Measurements from ENCODE around the gene PF4V1. TPM values are rescaled to one million over a fixed set of nuclear protein-coding genes. Genes with fewer than 3 reads are reported as not detected.
A peak's percentile ranks its signal among the peaks of the same experiment; 100 is the strongest.

PF4V1 gene
- total and polyA plus RNA-seq, 4 donors, result 0.38 TPM; not detected in 3

DNA sequence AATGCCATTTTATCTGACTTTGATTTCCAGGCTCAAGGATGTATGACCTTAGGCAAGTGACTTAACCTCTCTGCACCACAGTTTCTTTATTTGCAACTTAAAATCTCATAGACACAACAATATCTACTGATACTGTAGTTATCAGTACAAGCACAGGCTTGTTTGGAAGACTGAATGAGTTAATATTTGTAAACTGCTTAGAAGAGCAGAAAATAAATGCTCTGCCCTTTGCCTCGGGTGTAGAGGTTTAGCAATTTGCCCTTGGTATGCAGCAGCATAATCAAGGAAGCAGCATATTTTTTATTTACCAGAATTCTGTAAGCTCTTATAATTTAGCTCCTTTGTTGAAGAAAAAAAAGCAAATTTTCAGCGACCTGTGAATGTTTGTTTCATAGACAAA is 13.2 kb downstream of the PF4V1 start:
- ATAC-seq (ENCODE audit: insufficient read depth, low FRiP score), result no peak
- 47 to 68% methylated on average over 2 of the region's 2 CpGs for WGBS, 2 donors
- no peak for DNase-seq
- Histone ChIP-seq H3K4me1 (ENCODE audit: control insufficient read depth in 5 of 5, insufficient read depth in 5 of 5, low read length in 5 of 5) (peaks cover 0 to 16% (median 0%) of the 10 kb centered on the region in 5 donors), H3K27me3 (ENCODE audit: control insufficient read depth in 3 of 3, insufficient read depth in 3 of 3, low read length in 2 of 3) (peaks cover 0 to 11% (median 7%) of the 10 kb centered on the region in 3 donors), H3K36me3 (ENCODE audit: control insufficient read depth in 4 of 4, insufficient read depth in 4 of 4, low read length in 4 of 4) (no peaks in the 10 kb centered on the region), H3K27ac (ENCODE audit: low read depth in 1 of 2, low read length in 1 of 2) (no peak overlapping the region), H3K9ac (ENCODE audit: insufficient read depth in 1 of 2, low read length in 2 of 2) (no peak overlapping the region), H3K9me3 (ENCODE audit: control insufficient read depth in 4 of 4, insufficient read depth in 3 of 4, low read length in 3 of 4) (no peaks in the 10 kb centered on the region), H3K4me3 (no peak overlapping the region)
- TF ChIP-seq, protein P1, sequence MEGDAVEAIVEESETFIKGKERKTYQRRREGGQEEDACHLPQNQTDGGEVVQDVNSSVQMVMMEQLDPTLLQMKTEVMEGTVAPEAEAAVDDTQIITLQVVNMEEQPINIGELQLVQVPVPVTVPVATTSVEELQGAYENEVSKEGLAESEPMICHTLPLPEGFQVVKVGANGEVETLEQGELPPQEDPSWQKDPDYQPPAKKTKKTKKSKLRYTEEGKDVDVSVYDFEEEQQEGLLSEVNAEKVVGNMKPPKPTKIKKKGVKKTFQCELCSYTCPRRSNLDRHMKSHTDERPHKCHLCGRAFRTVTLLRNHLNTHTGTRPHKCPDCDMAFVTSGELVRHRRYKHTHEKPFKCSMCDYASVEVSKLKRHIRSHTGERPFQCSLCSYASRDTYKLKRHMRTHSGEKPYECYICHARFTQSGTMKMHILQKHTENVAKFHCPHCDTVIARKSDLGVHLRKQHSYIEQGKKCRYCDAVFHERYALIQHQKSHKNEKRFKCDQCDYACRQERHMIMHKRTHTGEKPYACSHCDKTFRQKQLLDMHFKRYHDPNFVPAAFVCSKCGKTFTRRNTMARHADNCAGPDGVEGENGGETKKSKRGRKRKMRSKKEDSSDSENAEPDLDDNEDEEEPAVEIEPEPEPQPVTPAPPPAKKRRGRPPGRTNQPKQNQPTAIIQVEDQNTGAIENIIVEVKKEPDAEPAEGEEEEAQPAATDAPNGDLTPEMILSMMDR (IDR thresholded peaks at IDR 0.05; ENCODE audit: control extremely low read depth, extremely low read depth), result no peak

DNA sequence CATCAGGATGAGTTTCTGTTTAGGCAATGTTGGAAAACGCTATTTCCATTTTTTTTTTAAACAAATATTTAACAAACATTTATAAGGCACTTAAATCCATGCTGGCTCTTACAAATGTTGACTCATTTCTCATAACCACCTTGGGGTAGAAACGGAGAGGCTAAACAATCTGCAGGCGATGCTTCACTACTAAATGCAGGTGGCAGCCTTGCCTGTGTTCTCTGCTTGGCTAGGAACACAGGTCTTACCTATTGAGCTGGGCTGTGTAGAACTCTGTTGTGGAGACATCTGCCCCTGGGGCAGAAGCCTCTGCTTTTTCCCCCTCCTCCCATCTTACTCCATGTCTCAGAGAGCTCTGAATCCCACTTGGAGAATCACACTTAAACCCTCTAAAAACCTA is 14.7 kb downstream of the PF4V1 start:
- TF ChIP-seq, protein P1 (IDR thresholded peaks at IDR 0.05; ENCODE audit: control extremely low read depth, extremely low read depth), result no peak
- Histone ChIP-seq H3K9me3 (ENCODE audit: control insufficient read depth in 4 of 4, insufficient read depth in 3 of 4, low read length in 3 of 4) (no peaks in the 10 kb centered on the region), H3K27me3 (ENCODE audit: control insufficient read depth in 3 of 3, insufficient read depth in 3 of 3, low read length in 2 of 3) (peaks cover 0 to 11% (median 7%) of the 10 kb centered on the region in 3 donors), H3K36me3 (ENCODE audit: control insufficient read depth in 4 of 4, insufficient read depth in 4 of 4, low read length in 4 of 4) (no peaks in the 10 kb centered on the region), H3K27ac (ENCODE audit: low read depth in 1 of 2, low read length in 1 of 2) (no peak overlapping the region), H3K9ac (ENCODE audit: insufficient read depth in 1 of 2, low read length in 2 of 2) (no peak overlapping the region), H3K4me3 (no peak overlapping the region), H3K4me1 (ENCODE audit: control insufficient read depth in 5 of 5, insufficient read depth in 5 of 5, low read length in 5 of 5) (peaks cover 0 to 16% (median 0%) of the 10 kb centered on the region in 5 donors)
- ATAC-seq (ENCODE audit: insufficient read depth, low FRiP score) (no peak), DNase-seq (peak in 1 of 3 donors; percentile 18)
- 75 to 91% methylated on average over 3 of the region's 3 CpGs for WGBS, 2 donors

DNA sequence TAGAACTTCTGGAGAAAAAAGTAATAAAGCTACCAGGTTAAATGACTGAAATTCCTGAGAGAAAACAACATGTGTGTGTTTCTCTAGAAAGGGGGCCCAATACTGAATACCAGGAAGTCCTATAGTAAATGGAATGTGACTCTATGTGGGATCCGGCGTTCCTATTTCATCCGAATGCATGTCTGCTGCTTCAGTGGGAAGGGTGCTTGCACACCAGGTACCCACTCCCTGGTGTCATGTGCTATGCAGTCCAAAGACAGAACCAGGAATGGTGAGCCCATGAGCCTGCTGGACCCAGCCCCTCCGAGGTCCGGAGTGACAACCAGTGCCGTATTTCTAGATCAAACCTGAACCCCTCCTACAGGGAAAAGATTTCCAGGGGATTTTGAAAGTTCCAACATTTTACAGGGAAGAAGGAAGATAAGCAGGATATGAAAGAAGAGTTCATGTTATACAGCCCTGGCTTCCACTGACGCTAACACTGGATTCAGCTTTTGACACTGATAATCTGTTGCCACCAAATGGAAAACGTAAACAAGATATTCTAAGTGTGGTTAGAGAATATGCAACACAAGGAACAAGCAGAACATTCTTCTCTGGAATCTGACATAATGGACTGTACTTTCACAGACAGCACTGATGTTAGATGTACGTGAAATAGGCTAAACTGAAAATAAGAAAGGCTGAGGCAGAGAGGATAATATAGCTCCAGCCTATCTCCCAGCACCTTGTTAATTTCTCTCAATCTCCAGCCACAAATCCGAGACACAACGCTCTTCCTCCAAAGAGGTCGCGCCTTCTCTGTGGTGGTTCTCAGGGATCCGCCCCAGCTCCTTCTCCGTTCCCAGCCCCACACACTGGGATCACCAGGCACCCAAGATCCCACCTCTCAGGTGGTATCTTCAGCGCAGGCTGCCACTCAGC is 15.4 kb downstream of the PF4V1 start:
- Histone ChIP-seq H3K27me3 (ENCODE audit: control insufficient read depth in 3 of 3, insufficient read depth in 3 of 3, low read length in 2 of 3) (peaks cover 0 to 11% (median 7%) of the 10 kb centered on the region in 3 donors), H3K9me3 (ENCODE audit: control insufficient read depth in 4 of 4, insufficient read depth in 3 of 4, low read length in 3 of 4) (no peaks in the 10 kb centered on the region), H3K4me1 (ENCODE audit: control insufficient read depth in 5 of 5, insufficient read depth in 5 of 5, low read length in 5 of 5) (peaks cover 0 to 16% (median 0%) of the 10 kb centered on the region in 5 donors), H3K36me3 (ENCODE audit: control insufficient read depth in 4 of 4, insufficient read depth in 4 of 4, low read length in 4 of 4) (no peaks in the 10 kb centered on the region), H3K27ac (ENCODE audit: low read depth in 1 of 2, low read length in 1 of 2) (peak overlapping the region in 1 of 2 donors; percentile 64), H3K9ac (ENCODE audit: insufficient read depth in 1 of 2, low read length in 2 of 2) (peak overlapping the region in 1 of 2 donors; percentile 41), H3K4me3 (peak overlapping the region; percentile 55)
- ATAC-seq (ENCODE audit: insufficient read depth, low FRiP score) (no peak), DNase-seq (peak in 1 of 3 donors; percentile 11)
- TF ChIP-seq, protein P1 (IDR thresholded peaks at IDR 0.05; ENCODE audit: control extremely low read depth, extremely low read depth), result no peak
- WGBS, 2 donors, result 28 to 43% methylated on average over 16 of the region's 16 CpGs

Measured in lung (tissue), 12 donors.